ENCODE measurements around the gene SSTR4. TPM values are rescaled to one million over a fixed set of nuclear protein-coding genes. Genes with fewer than 3 reads are reported as not detected.

Gene SSTR4
- total and polyA plus RNA-seq, 2 of the 13 experiments (the other 11 are each of a cell fraction or from before 2014, with no cell fraction given), result not detected

- no peak for DNase-seq (ENCODE audit: low spot score)
- no peak overlapping the region for H3K4me2 ChIP-seq (ENCODE audit: low read depth, low read length)
- H3K9me3 ChIP-seq (ENCODE audit: low read length), result no peaks in the 10 kb centered on the region
- 4% methylated on average over 3 of the region's 3 CpGs for whole genome bisulfite sequencing (ENCODE audit: low lambda C conversion rate)
- in situ Hi-C loops (cut with HindIII; ENCODE audit: extremely low pct_ligation_motif_present, low pct_unique_long_range_greater_than_20kb), result no loop called here
- H3K9ac ChIP-seq (ENCODE audit: insufficient read depth, low read depth, low read length), result no peak overlapping the region
- no peaks in the 10 kb centered on the region for H3K4me1 ChIP-seq (ENCODE audit: insufficient read depth, low read length)
- no peak overlapping the region for H3K27ac ChIP-seq (ENCODE audit: extremely low read length, insufficient read depth, low read length)
- no peaks in the 10 kb centered on the region for H3K36me3 ChIP-seq (replicated peaks in 1 of 2; ENCODE audit: control insufficient read depth in 1 of 2, insufficient read depth in 2 of 2, low read length in 2 of 2)
- H3K79me2 ChIP-seq (ENCODE audit: insufficient read depth, low read length), result no peaks in the 10 kb centered on the region
- TF ChIP-seq ZNF274 (CRISPR knock-in tag; IDR thresholded peaks at IDR 0.05) (no peak), CHD4 (IDR thresholded peaks at IDR 0.05; ENCODE audit: borderline replicate concordance, low read length) (no peak), KLF13 (CRISPR knock-in tag; IDR thresholded peaks at IDR 0.05) (no peak), XBP1 (CRISPR knock-in tag; IDR thresholded peaks at IDR 0.05) (no peak), ZNF10 (CRISPR knock-in tag; IDR thresholded peaks at IDR 0.05; ENCODE audit: borderline replicate concordance, low read depth) (no peak), ZFP62 (CRISPR knock-in tag; IDR thresholded peaks at IDR 0.05) (no peak), AHR (CRISPR knock-in tag; IDR thresholded peaks at IDR 0.05) (no peak), ZNF781 (CRISPR knock-in tag; IDR thresholded peaks at IDR 0.05; ENCODE audit: borderline replicate concordance, not compliant biosample characterization) (no peak), MIER3 (CRISPR knock-in tag; IDR thresholded peaks at IDR 0.05; ENCODE audit: borderline replicate concordance) (no peak), TIGD3 (CRISPR knock-in tag; IDR thresholded peaks at IDR 0.05; ENCODE audit: borderline replicate concordance) (no peak), ARID5B (CRISPR knock-in tag; IDR thresholded peaks at IDR 0.05) (no peak), PBX3 (CRISPR knock-in tag; IDR thresholded peaks at IDR 0.05; ENCODE audit: borderline replicate concordance) (no peak), ATF7 (IDR thresholded peaks at IDR 0.05) (no peak), ATF7 (CRISPR knock-in tag; IDR thresholded peaks at IDR 0.05) (no peak), ZXDC (CRISPR knock-in tag; IDR thresholded peaks at IDR 0.05) (no peak), POGZ (CRISPR knock-in tag; IDR thresholded peaks at IDR 0.05) (no peak)
- no peak overlapping the region for H3K4me3 ChIP-seq (replicated peaks in 1 of 3; ENCODE audit: insufficient read depth in 1 of 3, low read depth in 2 of 3, low read length in 3 of 3)
- no peaks in the 10 kb centered on the region for H4K20me1 ChIP-seq (ENCODE audit: insufficient read depth, low read length)
- FAIRE-seq, result no peak
- H3K27me3 ChIP-seq (ENCODE audit: control insufficient read depth in 1 of 2, insufficient read depth in 2 of 2, low read length in 2 of 2), result peaks cover 2 to 41% of the 10 kb centered on the region in 2 experiments; a peak in 4 of 5 replicates
- intact Hi-C loops (cut with micrococcal nuclease; ENCODE audit: unreplicated experiment), result no loop called here
- BruUV-seq (replicated peaks), result no TSS peak
- ChIA-PET CTCF (ENCODE audit: low intra/inter-chr PET ratio, low total read pairs) (no interaction called here), POLR2A (no interaction called here)
- no peak overlapping the region for H2AFZ ChIP-seq (ENCODE audit: low read length)
- ATAC-seq, result no peak
Observed at GRCh38 chr20:23037017-23037481, 1.9 kb downstream of the SSTR4 start.

All from HepG2 (cell line).